Measurements from ENCODE around the gene FBXW7. TPM values are rescaled to one million over a fixed set of nuclear protein-coding genes. Genes with fewer than 3 reads are reported as not detected.

FBXW7 gene
- total RNA-seq, 1 experiment from 2014 or later: 23.0 TPM

- no peak for TF ChIP-seq MAX (IDR thresholded peaks at IDR 0.05)
Observed at GRCh38 chr4:152307669-152308068, 228.2 kb downstream of the FBXW7 start (continued).

GRCh38 chr4:152306541-152306940 is 229.4 kb downstream of the FBXW7 start:
- no peaks in the 10 kb centered on the region for H3K27me3 ChIP-seq (ENCODE audit: insufficient read depth, low read length)
- no peaks in the 10 kb centered on the region for H3K9me3 ChIP-seq (ENCODE audit: control insufficient read depth in 1 of 2, insufficient read depth in 1 of 2, low read depth in 1 of 2, low read length in 2 of 2)
- H3K9me2 ChIP-seq (ENCODE audit: insufficient read depth): no peaks in the 10 kb centered on the region
- H3K4me3 ChIP-seq (replicated peaks in 1 of 2; ENCODE audit: low read depth in 1 of 2, low read length in 2 of 2): no peak overlapping the region
- H3K79me2 ChIP-seq (ENCODE audit: insufficient read depth, low read length): no peaks in the 10 kb centered on the region
- no peak overlapping the region for H3K9ac ChIP-seq (ENCODE audit: low read length)
- DNase-seq (ENCODE audit: low read depth, low spot score) (no peak), ATAC-seq (no peak)
- no peak overlapping the region for H2AFZ ChIP-seq (ENCODE audit: low read depth, low read length, poor library complexity, severe bottlenecking)
- H3K4me2 ChIP-seq (ENCODE audit: low read length): no peak overlapping the region
- no peaks in the 10 kb centered on the region for H4K20me1 ChIP-seq (ENCODE audit: insufficient read depth)
- no peaks in the 10 kb centered on the region for H3K4me1 ChIP-seq (ENCODE audit: control insufficient read depth in 1 of 2, insufficient read depth in 2 of 2, low read length in 2 of 2)
- H3K36me3 ChIP-seq (ENCODE audit: control insufficient read depth in 1 of 2, insufficient read depth in 2 of 2, low read length in 2 of 2): no peaks in the 10 kb centered on the region
- ChIA-PET POLR2A (no interaction called here), RAD21 (ENCODE audit: low non-redundant PET in 1 of 2, low total read pairs in 2 of 2, uncharacterized antibody in 2 of 2, unreplicated experiment in 2 of 2) (no interaction called here), CTCF (no interaction called here)
- intact Hi-C loops (cut with micrococcal nuclease): no loop called here
- H3K27ac ChIP-seq (ENCODE audit: low read depth, low read length): no peak overlapping the region
- BruUV-seq (replicated peaks): no TSS peak
- TF ChIP-seq EZH2phosphoT487 (IDR thresholded peaks at IDR 0.05; ENCODE audit: borderline replicate concordance): no peak
- TF ChIP-seq RAD21 (IDR thresholded peaks at IDR 0.05; ENCODE audit: low read depth): no peak
- no peak for TF ChIP-seq CTCF (IDR thresholded peaks at IDR 0.05 in 2 of 3, conservative IDR thresholded peaks at IDR 0.05 in 1 of 3; ENCODE audit: borderline replicate concordance in 1 of 3, insufficient read depth in 1 of 3, low read depth in 2 of 3, low read length in 2 of 3)
- TF ChIP-seq SP1 (IDR thresholded peaks at IDR 0.05; ENCODE audit: low read depth): no peak
- no peak for TF ChIP-seq FOSL1 (IDR thresholded peaks at IDR 0.05; ENCODE audit: low read depth)

GRCh38 chr4:152304220-152304619 is 231.7 kb downstream of the FBXW7 start:
- ATAC-seq: no peak
- no peak overlapping the region for H2AFZ ChIP-seq (ENCODE audit: low read depth, low read length, poor library complexity, severe bottlenecking)
- no peak for DNase-seq (ENCODE audit: low read depth, low spot score)
- H3K4me2 ChIP-seq (ENCODE audit: low read length): no peak overlapping the region
- no peak overlapping the region for H3K27ac ChIP-seq (ENCODE audit: low read depth, low read length)
- no peaks in the 10 kb centered on the region for H3K9me3 ChIP-seq (ENCODE audit: control insufficient read depth in 1 of 2, insufficient read depth in 1 of 2, low read depth in 1 of 2, low read length in 2 of 2)
- BruUV-seq (replicated peaks): no TSS peak
- no peaks in the 10 kb centered on the region for H3K36me3 ChIP-seq (ENCODE audit: control insufficient read depth in 1 of 2, insufficient read depth in 2 of 2, low read length in 2 of 2)
- no peak overlapping the region for H3K9ac ChIP-seq (ENCODE audit: low read length)
- H3K9me2 ChIP-seq (ENCODE audit: insufficient read depth): no peaks in the 10 kb centered on the region
- ChIA-PET RAD21 (ENCODE audit: low non-redundant PET in 1 of 2, low total read pairs in 2 of 2, uncharacterized antibody in 2 of 2, unreplicated experiment in 2 of 2) (no interaction called here), POLR2A (no interaction called here), CTCF (no interaction called here)
- H4K20me1 ChIP-seq (ENCODE audit: insufficient read depth): no peaks in the 10 kb centered on the region
- H3K27me3 ChIP-seq (ENCODE audit: insufficient read depth, low read length): no peaks in the 10 kb centered on the region
- intact Hi-C loops (cut with micrococcal nuclease): no loop called here
- H3K4me1 ChIP-seq (ENCODE audit: control insufficient read depth in 1 of 2, insufficient read depth in 2 of 2, low read length in 2 of 2): no peaks in the 10 kb centered on the region
- H3K79me2 ChIP-seq (ENCODE audit: insufficient read depth, low read length): no peaks in the 10 kb centered on the region
- no peak overlapping the region for H3K4me3 ChIP-seq (replicated peaks in 1 of 2; ENCODE audit: low read depth in 1 of 2, low read length in 2 of 2)
- TF ChIP-seq RAD21 (IDR thresholded peaks at IDR 0.05; ENCODE audit: low read depth): no peak
- no peak for TF ChIP-seq ATF3 (IDR thresholded peaks at IDR 0.05)
- TF ChIP-seq EZH2phosphoT487 (IDR thresholded peaks at IDR 0.05; ENCODE audit: borderline replicate concordance): no peak
- no peak for TF ChIP-seq CTCF (IDR thresholded peaks at IDR 0.05 in 2 of 3, conservative IDR thresholded peaks at IDR 0.05 in 1 of 3; ENCODE audit: borderline replicate concordance in 1 of 3, insufficient read depth in 1 of 3, low read depth in 2 of 3, low read length in 2 of 3)
- no peak for TF ChIP-seq POLR2AphosphoS5 (IDR thresholded peaks at IDR 0.05; ENCODE audit: low read depth, low read length)
- TF ChIP-seq SP1 (IDR thresholded peaks at IDR 0.05; ENCODE audit: low read depth): no peak
- no peak for TF ChIP-seq ZBTB33 (IDR thresholded peaks at IDR 0.05; ENCODE audit: extremely low read depth, insufficient replicate concordance, low read length)
- TF ChIP-seq POLR2A (IDR thresholded peaks at IDR 0.05; ENCODE audit: borderline replicate concordance, extremely low read depth, insufficient read depth, insufficient read length): no peak
- TF ChIP-seq SRF (IDR thresholded peaks at IDR 0.05; ENCODE audit: low read depth): no peak

Measured in HCT116 (cell line).